Measurements from ENCODE around the gene PTPRG.

GRCh38 chr3:62090519-62090918 is 529.1 kb downstream of the PTPRG start:
- no peak for TF ChIP-seq POLR2A (IDR thresholded peaks at IDR 0.05)
- TF ChIP-seq CTCF (IDR thresholded peaks at IDR 0.05 in 4 of 5, conservative IDR thresholded peaks at IDR 0.05 in 1 of 5) = no peak
